ENCODE measurements around the gene AUTS2.

The AUTS2 gene

GRCh38 chr7:70188901-70189650 is 590.8 kb downstream of the AUTS2 start:
- in situ Hi-C loops (cut with MboI; ENCODE audit: low pct_unique_long_range_greater_than_20kb, low sequenced_read_pairs) = no loop called here

GRCh38 chr7:70189776-70190175 is 591.5 kb downstream of the AUTS2 start:
- in situ Hi-C loops (cut with MboI; ENCODE audit: low pct_unique_long_range_greater_than_20kb, low sequenced_read_pairs) = no loop called here
- no peak for DNase-seq

More at GRCh38 chr7:70188901-70189650, 590.8 kb downstream of the AUTS2 start:
- DNase-seq = no peak

GRCh38 chr7:70190281-70190680 is 592.0 kb downstream of the AUTS2 start:
- DNase-seq = no peak
- in situ Hi-C loops (cut with MboI; ENCODE audit: low pct_unique_long_range_greater_than_20kb, low sequenced_read_pairs) = no loop called here

- in situ Hi-C loops (cut with MboI; ENCODE audit: low pct_unique_long_range_greater_than_20kb, low sequenced_read_pairs) = no loop called here
- DNase-seq = no peak
Measured at GRCh38 chr7:70193514-70193913, 595.2 kb downstream of the AUTS2 start.

- in situ Hi-C loops (cut with MboI; ENCODE audit: low pct_unique_long_range_greater_than_20kb, low sequenced_read_pairs) = no loop called here
- DNase-seq = no peak
Measured at GRCh38 chr7:70208236-70209063, 610.2 kb downstream of the AUTS2 start.

- no peak for DNase-seq
- in situ Hi-C loops (cut with MboI; ENCODE audit: low pct_unique_long_range_greater_than_20kb, low sequenced_read_pairs) = no loop called here
Measured at GRCh38 chr7:70210200-70210935, 612.1 kb downstream of the AUTS2 start.

GRCh38 chr7:70210936-70211310 is 612.6 kb downstream of the AUTS2 start:
- in situ Hi-C loops (cut with MboI; ENCODE audit: low pct_unique_long_range_greater_than_20kb, low sequenced_read_pairs) = no loop called here

GRCh38 chr7:70212281-70212680 is 614.0 kb downstream of the AUTS2 start:
- DNase-seq = no peak
- in situ Hi-C loops (cut with MboI; ENCODE audit: low pct_unique_long_range_greater_than_20kb, low sequenced_read_pairs) = no loop called here

More at GRCh38 chr7:70210936-70211310, 612.6 kb downstream of the AUTS2 start:
- DNase-seq = no peak

GRCh38 chr7:70214071-70214470 is 615.8 kb downstream of the AUTS2 start:
- in situ Hi-C loops (cut with MboI; ENCODE audit: low pct_unique_long_range_greater_than_20kb, low sequenced_read_pairs) = no loop called here
- DNase-seq = no peak

- in situ Hi-C loops (cut with MboI; ENCODE audit: low pct_unique_long_range_greater_than_20kb, low sequenced_read_pairs) = no loop called here
- DNase-seq = no peak
Measured at GRCh38 chr7:70215491-70215890, 617.2 kb downstream of the AUTS2 start.

GRCh38 chr7:70217571-70217970 is 619.3 kb downstream of the AUTS2 start:
- no peak for DNase-seq
- in situ Hi-C loops (cut with MboI; ENCODE audit: low pct_unique_long_range_greater_than_20kb, low sequenced_read_pairs) = no loop called here

- no peak for DNase-seq
- in situ Hi-C loops (cut with MboI; ENCODE audit: low pct_unique_long_range_greater_than_20kb, low sequenced_read_pairs) = no loop called here
Measured at GRCh38 chr7:70218006-70218405, 619.7 kb downstream of the AUTS2 start.

GRCh38 chr7:70219061-70219460 is 620.8 kb downstream of the AUTS2 start:
- DNase-seq = no peak
- in situ Hi-C loops (cut with MboI; ENCODE audit: low pct_unique_long_range_greater_than_20kb, low sequenced_read_pairs) = no loop called here

GRCh38 chr7:70229242-70229641 is 631.0 kb downstream of the AUTS2 start:
- in situ Hi-C loops (cut with MboI; ENCODE audit: low pct_unique_long_range_greater_than_20kb, low sequenced_read_pairs) = no loop called here
- no peak for DNase-seq

GRCh38 chr7:70230761-70231160 is 632.5 kb downstream of the AUTS2 start:
- no peak for DNase-seq
- in situ Hi-C loops (cut with MboI; ENCODE audit: low pct_unique_long_range_greater_than_20kb, low sequenced_read_pairs) = no loop called here

GRCh38 chr7:70233776-70234175 is 635.5 kb downstream of the AUTS2 start:
- in situ Hi-C loops (cut with MboI; ENCODE audit: low pct_unique_long_range_greater_than_20kb, low sequenced_read_pairs) = no loop called here
- DNase-seq = no peak

GRCh38 chr7:70237256-70237655 is 639.0 kb downstream of the AUTS2 start:
- in situ Hi-C loops (cut with MboI; ENCODE audit: low pct_unique_long_range_greater_than_20kb, low sequenced_read_pairs) = no loop called here
- no peak for DNase-seq

GRCh38 chr7:70237831-70238575 is 639.7 kb downstream of the AUTS2 start:
- in situ Hi-C loops (cut with MboI; ENCODE audit: low pct_unique_long_range_greater_than_20kb, low sequenced_read_pairs) = no loop called here
- no peak for DNase-seq

- in situ Hi-C loops (cut with MboI; ENCODE audit: low pct_unique_long_range_greater_than_20kb, low sequenced_read_pairs) = no loop called here
- no peak for DNase-seq
Measured at GRCh38 chr7:70239918-70240317, 641.6 kb downstream of the AUTS2 start.

All from KBM-7 (cell line).